HG03095 (cell line): Measurements from ENCODE around the gene TNS3.

Experiments
- ATAC-seq: cut with Tn5 transposase; IDR thresholded peaks from one replicate; pipeline ENCODE4 v1.9.1; 2021; ENCODE audit warnings: moderate library complexity; ENCODE audit not compliant: unreplicated experiment

TNS3 gene

GRCh38 chr7:47583739-47584535, 2.0 kb upstream of the TNS3 start:
- no peak for ATAC-seq

GRCh38 chr7:47582764-47583738, 1.1 kb upstream of the TNS3 start:
- no peak for ATAC-seq

GRCh38 chr7:47581438-47581803, 490 bp downstream of the TNS3 start:
- ATAC-seq = no peak

GRCh38 chr7:47580811-47581331, 1.0 kb downstream of the TNS3 start:
- ATAC-seq = no peak

- no peak for ATAC-seq
Observed at GRCh38 chr7:47580175-47580706, 1.7 kb downstream of the TNS3 start.

- no peak for ATAC-seq
Observed at GRCh38 chr7:47579458-47579857, 2.5 kb downstream of the TNS3 start.

- no peak for ATAC-seq
Observed at GRCh38 chr7:47578579-47579270, 3.2 kb downstream of the TNS3 start.

GRCh38 chr7:47577321-47577919, 4.5 kb downstream of the TNS3 start:
- no peak for ATAC-seq

GRCh38 chr7:47576866-47577306, 5.0 kb downstream of the TNS3 start:
- ATAC-seq = no peak

GRCh38 chr7:47576031-47576865, 5.7 kb downstream of the TNS3 start:
- no peak for ATAC-seq

- ATAC-seq = peak; percentile 66
Observed at GRCh38 chr7:47574482-47575329, 7.2 kb downstream of the TNS3 start.

- no peak for ATAC-seq
Observed at GRCh38 chr7:47573758-47574481, 8.0 kb downstream of the TNS3 start.

- no peak for ATAC-seq
Observed at GRCh38 chr7:47572939-47573757, 8.8 kb downstream of the TNS3 start.

GRCh38 chr7:47572094-47572445, 9.8 kb downstream of the TNS3 start:
- no peak for ATAC-seq

GRCh38 chr7:47571331-47572093, 10.4 kb downstream of the TNS3 start:
- ATAC-seq = peak; percentile 59

- no peak for ATAC-seq
Observed at GRCh38 chr7:47570649-47571050, 11.3 kb downstream of the TNS3 start.
